ENCODE measurements around the gene SLC2A13. TPM values are rescaled to one million over a fixed set of nuclear protein-coding genes. Genes with fewer than 3 reads are reported as not detected.

Gene SLC2A13
- polyA plus RNA-seq, 1 experiment = 3.1 TPM

DNA sequence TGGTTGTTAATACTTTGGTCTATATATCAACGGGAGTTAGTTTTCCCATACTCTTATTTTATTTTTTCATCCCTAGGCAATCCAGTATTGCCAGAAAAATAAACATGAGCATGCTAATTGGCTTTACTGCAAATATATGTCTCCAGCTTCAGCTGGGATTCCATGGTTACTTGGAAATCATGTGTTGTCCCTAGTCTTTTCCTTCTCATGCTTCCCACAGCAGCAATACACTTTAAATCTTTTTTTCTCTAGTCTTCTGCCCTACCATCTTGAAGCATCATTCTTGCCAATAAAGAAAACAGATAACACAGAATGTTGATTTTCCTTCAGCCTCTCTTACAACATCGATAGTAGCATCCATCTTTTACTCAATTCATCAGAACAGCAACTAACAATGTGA is 60.2 kb downstream of the SLC2A13 start:
- Histone ChIP-seq H3K27ac (ENCODE audit: low read depth, low read length) (no peak overlapping the region), H3K27me3 (ENCODE audit: control insufficient read depth, insufficient read depth, low read length) (no peaks in the 10 kb centered on the region), H3K4me3 (ENCODE audit: low read depth, low read length) (no peak overlapping the region), H3K9me3 (ENCODE audit: control insufficient read depth, insufficient read depth, low read length) (no peaks in the 10 kb centered on the region)
- ChIA-PET POLR2A (no interaction called here), CTCF (no interaction called here)
- no peak for DNase-seq (ENCODE audit: low read depth, low spot score)
- TF ChIP-seq, protein P1, sequence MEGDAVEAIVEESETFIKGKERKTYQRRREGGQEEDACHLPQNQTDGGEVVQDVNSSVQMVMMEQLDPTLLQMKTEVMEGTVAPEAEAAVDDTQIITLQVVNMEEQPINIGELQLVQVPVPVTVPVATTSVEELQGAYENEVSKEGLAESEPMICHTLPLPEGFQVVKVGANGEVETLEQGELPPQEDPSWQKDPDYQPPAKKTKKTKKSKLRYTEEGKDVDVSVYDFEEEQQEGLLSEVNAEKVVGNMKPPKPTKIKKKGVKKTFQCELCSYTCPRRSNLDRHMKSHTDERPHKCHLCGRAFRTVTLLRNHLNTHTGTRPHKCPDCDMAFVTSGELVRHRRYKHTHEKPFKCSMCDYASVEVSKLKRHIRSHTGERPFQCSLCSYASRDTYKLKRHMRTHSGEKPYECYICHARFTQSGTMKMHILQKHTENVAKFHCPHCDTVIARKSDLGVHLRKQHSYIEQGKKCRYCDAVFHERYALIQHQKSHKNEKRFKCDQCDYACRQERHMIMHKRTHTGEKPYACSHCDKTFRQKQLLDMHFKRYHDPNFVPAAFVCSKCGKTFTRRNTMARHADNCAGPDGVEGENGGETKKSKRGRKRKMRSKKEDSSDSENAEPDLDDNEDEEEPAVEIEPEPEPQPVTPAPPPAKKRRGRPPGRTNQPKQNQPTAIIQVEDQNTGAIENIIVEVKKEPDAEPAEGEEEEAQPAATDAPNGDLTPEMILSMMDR (IDR thresholded peaks at IDR 0.05; ENCODE audit: low read depth, low read length) = no peak

DNA sequence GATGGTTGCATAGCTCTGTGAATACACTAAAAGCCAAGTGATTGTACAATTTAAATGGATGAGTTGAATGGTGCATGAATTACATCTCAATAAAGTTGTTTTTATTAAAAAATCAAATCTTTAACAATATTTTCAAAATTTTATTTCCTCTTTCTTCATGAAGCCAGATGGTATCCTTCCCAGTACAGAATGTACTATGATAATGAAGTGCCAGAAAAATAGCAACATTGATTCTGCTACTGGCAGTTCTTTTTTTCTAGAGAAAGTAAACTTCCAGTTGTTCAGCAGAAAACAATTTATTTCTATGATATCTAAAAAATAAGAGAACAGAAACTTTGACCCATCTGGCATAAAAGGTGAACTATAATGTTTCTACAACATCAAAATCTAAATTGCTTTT is 61.5 kb downstream of the SLC2A13 start:
- Histone ChIP-seq H3K27ac (ENCODE audit: low read depth, low read length) (no peak overlapping the region), H3K9me3 (ENCODE audit: control insufficient read depth, insufficient read depth, low read length) (no peaks in the 10 kb centered on the region), H3K4me3 (ENCODE audit: low read depth, low read length) (no peak overlapping the region), H3K27me3 (ENCODE audit: control insufficient read depth, insufficient read depth, low read length) (no peaks in the 10 kb centered on the region)
- ChIA-PET CTCF (no interaction called here), POLR2A (no interaction called here)
- TF ChIP-seq, protein P1 (IDR thresholded peaks at IDR 0.05; ENCODE audit: low read depth, low read length) = no peak
- no peak for DNase-seq (ENCODE audit: low read depth, low spot score)

DNA sequence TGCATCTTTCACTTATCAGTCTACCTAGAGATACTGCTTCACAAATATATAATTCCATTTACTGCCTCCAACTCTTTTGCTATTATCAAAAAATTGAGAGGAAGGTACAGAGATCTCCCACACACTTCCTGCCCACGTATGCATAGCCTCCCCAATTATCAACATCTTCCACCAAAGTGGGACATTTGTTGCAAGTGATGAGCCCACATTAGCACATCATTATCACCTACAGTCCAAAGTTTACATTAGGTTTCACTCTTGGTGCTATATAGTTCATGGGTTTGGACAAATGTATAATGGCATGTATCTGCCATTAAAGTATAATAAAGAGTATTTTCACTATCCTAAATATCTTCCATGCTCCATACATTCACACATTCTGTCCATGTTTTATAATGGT is 66.3 kb downstream of the SLC2A13 start:
- H3K4me3 ChIP-seq (ENCODE audit: low read depth, low read length) = no peak overlapping the region
- H3K27ac ChIP-seq (ENCODE audit: low read depth, low read length) = no peak overlapping the region
- H3K27me3 ChIP-seq (ENCODE audit: control insufficient read depth, insufficient read depth, low read length) = no peaks in the 10 kb centered on the region
- H3K9me3 ChIP-seq (ENCODE audit: control insufficient read depth, insufficient read depth, low read length) = no peaks in the 10 kb centered on the region
- DNase-seq (ENCODE audit: low read depth, low spot score) = no peak
- TF ChIP-seq, protein P1 (IDR thresholded peaks at IDR 0.05; ENCODE audit: low read depth, low read length) = no peak
- POLR2A ChIA-PET = no interaction called here
- CTCF ChIA-PET = interaction anchor here (1.0 kb wide), 1 partner anchor 28 kb away, joined by 4 read pairs; no protein-coding TSS in a partner anchor

DNA sequence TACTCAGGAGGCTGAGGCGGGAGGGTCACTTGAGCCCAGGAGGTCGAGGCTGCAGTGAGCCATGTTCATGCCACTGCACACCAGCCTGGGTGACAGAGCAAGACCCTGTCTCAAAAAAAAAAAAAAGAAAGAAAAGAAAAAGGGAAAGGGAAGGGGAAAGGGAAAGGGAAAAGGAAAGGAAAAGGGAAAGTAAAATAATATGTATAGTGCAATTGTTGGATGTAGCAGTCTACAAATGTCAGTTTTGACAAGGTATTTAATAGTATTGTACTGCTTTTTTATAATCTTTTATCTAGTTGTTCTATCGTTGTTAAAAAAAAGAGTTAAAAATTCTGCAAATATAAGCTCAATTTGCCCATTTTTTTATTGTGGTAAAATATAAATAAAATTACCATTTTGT is 67.3 kb downstream of the SLC2A13 start:
- no peak for DNase-seq (ENCODE audit: low read depth, low spot score)
- no peak overlapping the region for H3K27ac ChIP-seq (ENCODE audit: low read depth, low read length)
- TF ChIP-seq, protein P1 (IDR thresholded peaks at IDR 0.05; ENCODE audit: low read depth, low read length) = no peak
- no peak overlapping the region for H3K4me3 ChIP-seq (ENCODE audit: low read depth, low read length)
- POLR2A ChIA-PET = no interaction called here
- CTCF ChIA-PET = no interaction called here
- no peaks in the 10 kb centered on the region for H3K9me3 ChIP-seq (ENCODE audit: control insufficient read depth, insufficient read depth, low read length)
- H3K27me3 ChIP-seq (ENCODE audit: control insufficient read depth, insufficient read depth, low read length) = no peaks in the 10 kb centered on the region

DNA sequence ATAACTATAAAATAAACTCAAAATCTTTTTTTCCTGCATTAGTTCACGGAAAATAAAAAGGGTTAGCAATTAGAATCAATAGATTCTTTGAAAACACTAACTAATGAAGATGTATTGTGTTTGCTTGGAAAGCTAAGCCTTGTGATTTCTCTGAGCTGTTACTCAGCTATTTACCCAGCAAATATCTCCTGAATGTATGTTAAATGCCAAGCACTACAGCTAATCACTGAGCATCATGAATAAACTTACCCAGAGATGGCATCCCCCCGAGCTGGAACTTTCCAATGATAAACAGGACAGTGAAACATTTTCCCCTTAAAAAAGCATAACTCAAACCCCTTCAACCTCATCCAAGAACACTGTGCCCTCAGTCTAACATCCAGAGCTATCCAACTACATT is 71.2 kb downstream of the SLC2A13 start:
- Histone ChIP-seq H3K27me3 (ENCODE audit: control insufficient read depth, insufficient read depth, low read length) (no peaks in the 10 kb centered on the region), H3K4me3 (ENCODE audit: low read depth, low read length) (no peak overlapping the region), H3K27ac (ENCODE audit: low read depth, low read length) (no peak overlapping the region), H3K9me3 (ENCODE audit: control insufficient read depth, insufficient read depth, low read length) (no peaks in the 10 kb centered on the region)
- DNase-seq (ENCODE audit: low read depth, low spot score) = no peak
- ChIA-PET POLR2A (no interaction called here), CTCF (interaction anchor here (0.9 to 1.0 kb wide), 2 partner anchors 23 to 73 kb away, joined by 3 to 6 read pairs; no protein-coding TSS in a partner anchor)
- TF ChIP-seq, protein P1 (IDR thresholded peaks at IDR 0.05; ENCODE audit: low read depth, low read length) = no peak

Data from AG04450 (cell line).